K562 (cell line): ENCODE data around the gene DOCK1. TPM values are rescaled to one million over a fixed set of nuclear protein-coding genes. Genes with fewer than 3 reads are reported as not detected.

ENCODE experiments used
- BCOR ChIP-seq: fragments of 450-650 bp; IDR thresholded peaks from 2 replicates; pipeline ENCODE4 v1.6.1; 2016
- CHD1 ChIP-seq: fragments of 200-600 bp; sonication (generic); IDR thresholded peaks from one replicate; pipeline ENCODE4 v1.6.1; 2012; ENCODE audit warnings: mild to moderate bottlenecking, moderate library complexity, low read length, inconsistent platforms
- DIDO1 ChIP-seq: fragments of 450-650 bp; IDR thresholded peaks from 2 replicates; pipeline ENCODE4 v1.6.1; 2016; ENCODE audit warnings: low read depth, missing biosample characterization, missing genetic modification characterization
- ETV6 ChIP-seq, 3 experiments: fragments of 150-350 bp in 1 of 3; sonication (generic) in 1 of 3; formaldehyde crosslinking in 1 of 3; IDR thresholded peaks; 2 replicates each; pipeline versions ENCODE4 v1.6.1 to v1.8.0; 2014 to 2022; ENCODE audit warnings: borderline replicate concordance in 2 of 3, low read depth in 2 of 3, antibody characterized with exemption in 1 of 3, low read length in 1 of 3, mild to moderate bottlenecking in 1 of 3, missing genetic modification reagents in 1 of 3
- EZH2 ChIP-seq: IDR thresholded peaks from 2 replicates; pipeline ENCODE4 v1.6.1; 2012; ENCODE audit warnings: low read depth, mild to moderate bottlenecking, inconsistent platforms, low read length, borderline replicate concordance
- PRDM10 ChIP-seq: fragments of 450-650 bp; IDR thresholded peaks from 2 replicates; pipeline ENCODE4 v1.6.1; 2018; ENCODE audit not compliant: partially characterized antibody
- RAD21 ChIP-seq, 2 experiments: fragments of 250-450 bp in 1 of 2; fragments of 450-650 bp in 1 of 2; sonication (Bioruptor Pico) in 1 of 2; formaldehyde crosslinking in 1 of 2; IDR thresholded peaks in 1 of 2; conservative IDR thresholded peaks in 1 of 2; 2 replicates each; pipeline versions ENCODE4 v1.4.0 to v1.8.0; 2020 to 2022; ENCODE audit warnings: mild to moderate bottlenecking in 2 of 2, moderate library complexity in 1 of 2
- TAF1 ChIP-seq: IDR thresholded peaks from 2 replicates; pipeline ENCODE4 v1.6.1; 2011; ENCODE audit warnings: mild to moderate bottlenecking, low read length, moderate library complexity; ENCODE audit not compliant: insufficient read depth, control insufficient read depth, severe bottlenecking; ENCODE audit errors: extremely low read depth
- polyA plus RNA-seq, 8 experiments: library from polyadenylated mRNA; depleted of rRNA in 4 of 8; stranded (reverse) in 5 of 8; unstranded in 3 of 8; fragments of >200 nt; fragmentation: Nextera tagmentation in 2 of 8; fragmentation: Illumina TruSeq in 1 of 8; extraction: Ambion mirVana in 2 of 8; extraction: Trizol in 1 of 8; gene quantifications; 2 replicates each; pipeline versions ENCODE4 v1.2.1 to v1.2.3, GENCODE V29; 2011 to 2014; ENCODE audit warnings: inconsistent platforms in 1 of 8, missing spikeins in 1 of 8
- total RNA-seq, 7 experiments: library from RNA; depleted of rRNA in 6 of 7; stranded (reverse); fragments of >200 nt in 6 of 7; fragmentation: Illumina TruSeq in 2 of 7; extraction: Trizol in 2 of 7; gene quantifications; 2 replicates each; pipeline versions ENCODE4 v1.2.1 to v1.2.3, GENCODE V29; 2011 to 2021; ENCODE audit warnings: low replicate concordance in 1 of 7
- TF ChIP-seq, protein P1 (sequence below): fragments of 250-450 bp; sonication (Bioruptor Pico); IDR thresholded peaks from 2 replicates; pipeline ENCODE4 v1.5.0; 2020; ENCODE audit warnings: mild to moderate bottlenecking, borderline replicate concordance
- TF ChIP-seq, protein P2 (sequence below), 2 experiments: fragments of 250-450 bp in 1 of 2; fragments of 450-650 bp in 1 of 2; sonication (Bioruptor Pico) in 1 of 2; IDR thresholded peaks; 2 replicates each; pipeline versions ENCODE4 v1.6.1 to v1.8.0; 2016 to 2021; ENCODE audit warnings: mild to moderate bottlenecking in 2 of 2, moderate library complexity in 2 of 2, missing compliant biosample characterization in 1 of 2, missing genetic modification characterization in 1 of 2
- TF ChIP-seq, protein P3 (sequence below), 2 experiments: IDR thresholded peaks in 1 of 2; conservative IDR thresholded peaks in 1 of 2; 2 replicates each; pipeline ENCODE4 v1.6.1; 2016; ENCODE audit warnings: low read depth in 2 of 2, mild to moderate bottlenecking in 1 of 2, missing compliant biosample characterization in 1 of 2, missing genetic modification characterization in 1 of 2, moderate library complexity in 1 of 2

DOCK1 gene
- total and polyA plus RNA-seq, 9 of the 15 experiments (the other 6 are each of a cell fraction or from before 2014, with no cell fraction given): 0.31 TPM; not detected in 8

- TF ChIP-seq, protein P1, sequence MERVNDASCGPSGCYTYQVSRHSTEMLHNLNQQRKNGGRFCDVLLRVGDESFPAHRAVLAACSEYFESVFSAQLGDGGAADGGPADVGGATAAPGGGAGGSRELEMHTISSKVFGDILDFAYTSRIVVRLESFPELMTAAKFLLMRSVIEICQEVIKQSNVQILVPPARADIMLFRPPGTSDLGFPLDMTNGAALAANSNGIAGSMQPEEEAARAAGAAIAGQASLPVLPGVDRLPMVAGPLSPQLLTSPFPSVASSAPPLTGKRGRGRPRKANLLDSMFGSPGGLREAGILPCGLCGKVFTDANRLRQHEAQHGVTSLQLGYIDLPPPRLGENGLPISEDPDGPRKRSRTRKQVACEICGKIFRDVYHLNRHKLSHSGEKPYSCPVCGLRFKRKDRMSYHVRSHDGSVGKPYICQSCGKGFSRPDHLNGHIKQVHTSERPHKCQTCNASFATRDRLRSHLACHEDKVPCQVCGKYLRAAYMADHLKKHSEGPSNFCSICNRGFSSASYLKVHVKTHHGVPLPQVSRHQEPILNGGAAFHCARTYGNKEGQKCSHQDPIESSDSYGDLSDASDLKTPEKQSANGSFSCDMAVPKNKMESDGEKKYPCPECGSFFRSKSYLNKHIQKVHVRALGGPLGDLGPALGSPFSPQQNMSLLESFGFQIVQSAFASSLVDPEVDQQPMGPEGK: no peak
- TF ChIP-seq, protein P2, sequence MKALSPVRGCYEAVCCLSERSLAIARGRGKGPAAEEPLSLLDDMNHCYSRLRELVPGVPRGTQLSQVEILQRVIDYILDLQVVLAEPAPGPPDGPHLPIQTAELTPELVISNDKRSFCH (CRISPR knock-in tag; IDR thresholded peaks at IDR 0.05): no peak
- TF ChIP-seq, protein P2 (tag; IDR thresholded peaks at IDR 0.05): no peak
- TF ChIP-seq TAF1 (no peak), PRDM10 (no peak), EZH2 (no peak), DIDO1 (tag) (no peak), ETV6 (IDR thresholded peaks at IDR 0.05; ENCODE audit: borderline replicate concordance in 1 of 2, low read depth in 2 of 2, low read length in 1 of 2) (no peak), ETV6 (CRISPR knock-in tag; IDR thresholded peaks at IDR 0.05; ENCODE audit: borderline replicate concordance) (no peak), BCOR (no peak), RAD21 (CRISPR knock-in tag; conservative IDR thresholded peaks at IDR 0.05 in 1 of 2, IDR thresholded peaks at IDR 0.05 in 1 of 2) (no peak), CHD1 (no peak)
- TF ChIP-seq, protein P3, sequence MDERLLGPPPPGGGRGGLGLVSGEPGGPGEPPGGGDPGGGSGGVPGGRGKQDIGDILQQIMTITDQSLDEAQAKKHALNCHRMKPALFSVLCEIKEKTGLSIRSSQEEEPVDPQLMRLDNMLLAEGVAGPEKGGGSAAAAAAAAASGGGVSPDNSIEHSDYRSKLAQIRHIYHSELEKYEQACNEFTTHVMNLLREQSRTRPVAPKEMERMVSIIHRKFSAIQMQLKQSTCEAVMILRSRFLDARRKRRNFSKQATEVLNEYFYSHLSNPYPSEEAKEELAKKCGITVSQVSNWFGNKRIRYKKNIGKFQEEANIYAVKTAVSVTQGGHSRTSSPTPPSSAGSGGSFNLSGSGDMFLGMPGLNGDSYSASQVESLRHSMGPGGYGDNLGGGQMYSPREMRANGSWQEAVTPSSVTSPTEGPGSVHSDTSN (CRISPR knock-in tag; IDR thresholded peaks at IDR 0.05; ENCODE audit: low read depth): no peak
- TF ChIP-seq, protein P3 (tag; conservative IDR thresholded peaks at IDR 0.05; ENCODE audit: low read depth): no peak
Measured at GRCh38 chr10:127234306-127234800, 329.1 kb downstream of the DOCK1 start (continued).
